GM12891 (cell line): Measurements from ENCODE around the gene ZIM2. TPM values are rescaled to one million over a fixed set of nuclear protein-coding genes. Genes with fewer than 3 reads are reported as not detected.

Experiments used
- DNase-seq: peaks from one replicate; pipeline ENCODE4 v3.0.0; 2011; ENCODE audit warnings: low spot score; ENCODE audit not compliant: insufficient read length
- FAIRE-seq: peaks from 2 replicates; lab custom pipeline; 2011; peaks lifted over from hg19 to GRCh38; lab: Jason Lieb, UNC
- PAX5 ChIP-seq: IDR thresholded peaks from 2 replicates; pipeline ENCODE4 v1.6.1; 2011; ENCODE audit warnings: low read length, moderate library complexity, mild to moderate bottlenecking; ENCODE audit not compliant: insufficient read depth, severe bottlenecking
- POLR2A ChIP-seq: IDR thresholded peaks from 2 replicates; pipeline ENCODE4 v1.6.1; 2011; ENCODE audit warnings: low read depth, low read length, control low read depth
- POLR2AphosphoS5 ChIP-seq: IDR thresholded peaks from 2 replicates; pipeline ENCODE4 v1.6.1; 2011; ENCODE audit warnings: low read depth, low read length, control low read depth
- POU2F2 ChIP-seq: IDR thresholded peaks from 2 replicates; pipeline ENCODE4 v1.6.1; 2011; ENCODE audit warnings: low read depth, mild to moderate bottlenecking, control low read depth, low read length, moderate library complexity
- SPI1 ChIP-seq: IDR thresholded peaks from 2 replicates; pipeline ENCODE4 v1.6.1; 2011; ENCODE audit warnings: low read depth, low read length, control low read depth
- TAF1 ChIP-seq: IDR thresholded peaks from 2 replicates; pipeline ENCODE4 v1.6.1; 2011; ENCODE audit warnings: low read depth, low read length, control low read depth
- polyA plus RNA-seq: library from polyadenylated mRNA; unstranded; fragments of >200 nt; gene quantifications from one replicate; pipeline ENCODE4 v1.2.1, GENCODE V29; 2012; ENCODE audit warnings: low read depth, missing spikeins, inconsistent platforms; ENCODE audit not compliant: missing spikeins

The ZIM2 gene
- not detected for polyA plus RNA-seq

DNA sequence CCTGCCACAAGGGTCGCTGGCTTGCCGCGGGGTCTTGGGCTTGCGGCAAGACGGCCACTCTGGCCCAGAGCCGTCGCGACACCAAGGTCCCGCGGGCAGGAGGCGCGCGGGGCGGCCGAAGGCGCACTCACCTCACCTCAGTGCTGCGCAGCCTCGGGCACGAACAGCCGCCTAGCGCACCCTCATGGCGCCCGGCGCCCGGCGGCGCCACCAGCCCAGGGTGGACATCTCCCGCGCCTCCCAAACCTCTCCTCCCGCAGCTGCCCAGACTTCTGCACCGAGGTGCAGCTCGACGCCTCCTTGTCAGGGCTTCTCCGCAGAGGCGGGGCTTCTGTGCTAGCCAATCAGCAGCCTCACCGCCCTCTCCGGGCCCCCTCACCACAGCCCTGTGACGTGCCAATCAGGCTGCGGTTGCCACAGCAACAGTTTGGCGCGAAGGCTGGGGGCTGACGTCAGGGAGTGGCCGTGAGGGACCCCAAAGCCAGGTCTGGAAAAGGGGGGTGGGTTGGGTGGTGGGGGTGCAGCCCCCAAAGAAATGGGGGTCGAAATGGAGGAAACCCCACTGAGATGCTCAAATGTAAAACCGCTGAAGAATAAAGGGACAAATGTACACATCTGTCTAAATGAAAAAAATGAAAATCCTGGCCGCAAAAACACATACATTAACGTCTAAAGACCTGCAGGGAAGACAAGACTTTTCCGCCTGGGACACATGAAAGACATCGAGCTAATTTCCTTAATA is at the start of gene ZIM2, which contains the start of gene PEG3:
TSS of gene ZIM2 (minus strand) at position 276 of the 742 bp plus-strand sequence. CDS start 16,449 bp downstream, outside the sequence.
TSS of gene PEG3 (minus strand) at position 276 of the 742 bp plus-strand sequence. CDS start 16,071 bp downstream, outside the sequence.
- TF ChIP-seq SPI1 (no peak), POLR2AphosphoS5 (no peak), TAF1 (no peak), PAX5 (no peak), POLR2A (no peak), POU2F2 (no peak)
- FAIRE-seq (no peak), DNase-seq (no peak)

GRCh38 chr19:56885173-56885985 is 44.9 kb upstream of the ZIM2 start:
- no peak for DNase-seq
- no peak for FAIRE-seq
- TF ChIP-seq POLR2A: no peak
- TF ChIP-seq TAF1: no peak
- no peak for TF ChIP-seq SPI1
- TF ChIP-seq POU2F2: no peak

GRCh38 chr19:56884441-56884840 is 43.9 kb upstream of the ZIM2 start:
- DNase-seq (no peak), FAIRE-seq (no peak)
- TF ChIP-seq TAF1: no peak
- no peak for TF ChIP-seq POLR2A
- no peak for TF ChIP-seq SPI1
- TF ChIP-seq POU2F2: no peak
- TF ChIP-seq POLR2AphosphoS5: no peak
- no peak for TF ChIP-seq PAX5

GRCh38 chr19:56880592-56881190 is 40.2 kb upstream of the ZIM2 start:
- FAIRE-seq: no peak
- no peak for TF ChIP-seq PAX5
- no peak for TF ChIP-seq POU2F2
- TF ChIP-seq POLR2A: no peak
- no peak for TF ChIP-seq TAF1
- TF ChIP-seq SPI1: no peak
- no peak for TF ChIP-seq POLR2AphosphoS5

DNA sequence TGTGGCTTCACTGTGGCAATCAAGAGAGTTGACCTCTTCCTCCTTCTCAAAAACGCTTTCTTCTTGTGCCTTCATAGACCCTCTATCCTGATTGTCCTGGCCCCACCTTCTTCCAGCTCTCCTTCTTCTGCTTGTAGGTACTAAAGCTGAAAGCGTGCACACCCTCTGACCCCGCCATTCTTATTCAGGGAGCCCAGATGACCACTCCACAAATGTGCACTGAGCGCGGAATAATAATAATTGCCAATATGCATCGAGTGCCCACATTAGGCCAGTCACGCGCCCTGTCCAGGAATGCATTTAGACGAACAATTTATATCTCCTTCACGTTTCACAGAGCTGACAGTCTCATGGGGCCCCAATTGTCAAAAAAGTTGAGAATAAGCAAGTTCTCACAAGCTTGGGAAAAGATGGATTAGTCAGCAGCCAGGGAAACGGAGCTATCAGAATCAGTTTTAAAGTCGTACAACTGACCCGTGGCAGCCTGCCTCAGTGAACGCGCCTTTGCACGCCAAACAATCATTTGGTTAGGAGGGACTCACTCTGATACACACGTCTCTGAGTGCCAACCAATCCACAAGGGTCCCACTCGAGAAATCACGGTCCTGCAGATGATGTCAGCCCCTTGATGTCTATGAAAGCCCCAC is 36.7 kb upstream of the ZIM2 start:
- no peak for FAIRE-seq
- no peak for TF ChIP-seq POU2F2
- TF ChIP-seq POLR2A: no peak
- no peak for DNase-seq

More at GRCh38 chr19:56880592-56881190, 40.2 kb upstream of the ZIM2 start:
- no peak for DNase-seq

- DNase-seq (no peak), FAIRE-seq (no peak)
- TF ChIP-seq POU2F2 (no peak), TAF1 (no peak), SPI1 (no peak), PAX5 (no peak), POLR2A (no peak), POLR2AphosphoS5 (no peak)
Measured at GRCh38 chr19:56875717-56876116, 35.2 kb upstream of the ZIM2 start.

DNA sequence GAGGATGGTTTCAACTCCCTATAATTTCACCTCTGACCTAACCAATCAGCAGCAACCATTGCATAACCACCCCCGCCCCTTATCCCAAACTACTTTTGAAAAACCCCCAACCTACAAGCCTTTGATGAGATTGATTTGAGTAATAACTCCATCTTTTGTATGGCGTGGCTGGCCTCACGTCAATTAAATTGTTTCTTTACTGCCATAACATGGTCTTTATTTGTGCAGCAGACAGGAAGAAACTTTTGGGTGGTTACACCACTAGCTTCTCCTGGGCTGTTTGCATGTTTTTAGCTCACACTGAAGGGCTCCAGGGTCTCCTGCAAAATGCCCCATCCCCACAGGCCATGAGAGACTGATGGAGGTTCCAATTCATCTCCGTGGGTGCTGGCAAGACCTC is 34.0 kb upstream of the ZIM2 start:
- no peak for DNase-seq
- FAIRE-seq: no peak
- no peak for TF ChIP-seq POLR2A
- no peak for TF ChIP-seq PAX5
- TF ChIP-seq SPI1: no peak
- TF ChIP-seq POU2F2: no peak
- no peak for TF ChIP-seq TAF1

- no peak for DNase-seq
- TF ChIP-seq SPI1: no peak
- no peak for TF ChIP-seq POLR2A
- no peak for TF ChIP-seq TAF1
- TF ChIP-seq POU2F2: no peak
- no peak for TF ChIP-seq POLR2AphosphoS5
- TF ChIP-seq PAX5: no peak
- FAIRE-seq: no peak
Measured at GRCh38 chr19:56873493-56873892, 33.0 kb upstream of the ZIM2 start.

DNA sequence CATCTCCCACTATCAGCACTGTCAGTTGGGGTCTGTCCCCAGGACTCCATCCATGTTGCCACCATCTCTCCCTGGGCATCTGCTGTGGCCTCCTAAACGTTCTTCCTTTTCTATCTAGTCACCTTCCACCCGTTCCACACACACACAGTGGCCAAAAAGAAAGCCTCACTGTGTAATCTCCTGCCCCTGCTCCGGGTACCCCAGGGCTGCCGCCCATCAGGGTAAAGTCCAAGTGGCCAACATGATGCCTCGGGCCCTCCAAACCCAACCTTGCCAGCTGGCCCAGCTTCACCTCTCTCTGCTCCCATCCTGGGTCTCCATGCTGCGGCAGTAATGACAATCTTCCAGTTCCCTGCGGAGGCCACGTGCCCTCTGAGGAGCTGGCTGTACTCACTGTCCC is 29.4 kb upstream of the ZIM2 start:
- DNase-seq (no peak), FAIRE-seq (no peak)
- TF ChIP-seq PAX5 (no peak), SPI1 (no peak), POLR2AphosphoS5 (no peak), POU2F2 (no peak)

DNA sequence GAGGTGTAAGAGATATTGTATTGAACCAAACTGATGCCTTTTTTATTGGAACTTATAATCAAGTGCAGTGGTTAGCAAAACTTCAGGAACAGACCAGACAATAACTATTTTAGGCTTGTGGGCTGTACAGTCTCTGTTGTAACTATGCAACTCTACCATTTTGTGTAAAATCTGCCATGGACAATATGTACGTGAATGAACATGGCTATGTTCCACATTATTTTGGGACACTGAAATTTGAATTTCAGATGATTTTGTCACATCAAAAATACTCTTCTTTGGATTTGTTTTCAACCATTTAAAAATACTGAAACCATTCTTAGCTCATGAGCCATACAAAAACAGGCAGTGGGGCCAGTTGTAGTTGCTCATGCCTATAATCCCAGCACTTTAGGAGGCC is 27.9 kb upstream of the ZIM2 start:
- FAIRE-seq (no peak), DNase-seq (no peak)
- no peak for TF ChIP-seq SPI1
- TF ChIP-seq POLR2A: no peak
- TF ChIP-seq PAX5: no peak
- no peak for TF ChIP-seq POLR2AphosphoS5
- no peak for TF ChIP-seq TAF1
- TF ChIP-seq POU2F2: no peak
